PFSK-1 (cell line): ENCODE data around the gene INPP5D.

Source experiments
- FOXP2 ChIP-seq: optimal IDR thresholded peaks from 2 replicates; pipeline ENCODE3; 2011; ENCODE audit warnings: borderline replicate concordance, control low read depth, inconsistent platforms; ENCODE audit not compliant: insufficient read depth; ENCODE audit errors: extremely low read length, extremely low read depth
- POLR2AphosphoS5 ChIP-seq: IDR thresholded peaks from 2 replicates; pipeline ENCODE4 v1.6.1; 2012; ENCODE audit warnings: low read depth, mild to moderate bottlenecking, control low read depth, low read length, moderate library complexity
- SIN3A ChIP-seq: IDR thresholded peaks from 2 replicates; pipeline ENCODE4 v1.6.1; 2012; ENCODE audit warnings: mild to moderate bottlenecking, low read length, moderate library complexity, borderline replicate concordance; ENCODE audit not compliant: insufficient read depth
- TAF1 ChIP-seq: IDR thresholded peaks from 2 replicates; pipeline ENCODE4 v1.6.1; 2012; ENCODE audit warnings: low read length, control low read depth, borderline replicate concordance; ENCODE audit not compliant: insufficient read depth
- TF ChIP-seq, protein P1 (sequence below), 2 experiments: IDR thresholded peaks; 2 replicates each; pipeline versions ENCODE4 v1.6.1 to v1.8.0; 2011 to 2012; ENCODE audit warnings: low read depth in 2 of 2, low read length in 2 of 2, control low read depth in 1 of 2, inconsistent platforms in 1 of 2, mild to moderate bottlenecking in 1 of 2, moderate library complexity in 1 of 2; ENCODE audit not compliant: insufficient read depth in 1 of 2

The INPP5D gene

DNA sequence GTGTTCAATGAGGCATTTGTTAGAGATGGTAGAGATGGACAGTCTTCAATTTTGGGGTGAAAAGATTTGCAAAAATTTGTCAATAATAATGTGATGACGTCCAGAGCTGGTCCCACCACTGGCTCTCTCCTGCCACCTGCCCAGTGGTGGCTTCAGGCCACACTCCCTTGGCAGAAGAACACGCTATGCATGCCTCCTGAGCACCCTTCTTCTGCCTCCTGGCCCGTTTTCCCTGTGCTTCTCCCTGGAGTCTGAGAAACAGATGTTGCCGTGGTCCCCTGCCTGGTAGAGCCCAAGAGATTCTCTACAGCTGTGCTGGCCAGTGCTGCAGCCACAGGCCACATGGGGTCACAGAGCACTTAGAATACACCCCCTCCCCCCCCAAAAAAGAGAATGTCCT, 33.6 kb downstream of the INPP5D start:
- TF ChIP-seq POLR2AphosphoS5, result no peak

DNA sequence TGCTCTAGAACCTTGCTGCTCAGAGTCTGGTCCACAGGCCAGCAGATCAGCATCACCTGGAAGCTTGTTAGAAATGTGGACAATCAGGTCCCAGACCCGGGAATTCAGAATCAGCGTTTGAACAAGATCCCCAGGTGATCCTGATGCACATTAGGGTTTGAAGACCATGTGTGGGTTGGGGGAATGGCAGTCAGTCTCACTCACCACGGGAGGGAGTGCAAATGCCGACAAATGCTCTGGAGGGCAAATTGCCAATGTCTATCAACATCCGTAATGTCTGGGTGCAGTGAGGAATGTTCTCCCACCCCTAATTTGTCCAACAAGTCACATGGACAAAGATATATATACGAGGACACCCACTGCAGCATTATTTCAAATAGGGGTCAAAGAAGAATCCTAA, 34.5 kb downstream of the INPP5D start:
- TF ChIP-seq SIN3A (no peak), FOXP2 (no peak), POLR2AphosphoS5 (no peak), TAF1 (no peak)
- TF ChIP-seq, protein P1, sequence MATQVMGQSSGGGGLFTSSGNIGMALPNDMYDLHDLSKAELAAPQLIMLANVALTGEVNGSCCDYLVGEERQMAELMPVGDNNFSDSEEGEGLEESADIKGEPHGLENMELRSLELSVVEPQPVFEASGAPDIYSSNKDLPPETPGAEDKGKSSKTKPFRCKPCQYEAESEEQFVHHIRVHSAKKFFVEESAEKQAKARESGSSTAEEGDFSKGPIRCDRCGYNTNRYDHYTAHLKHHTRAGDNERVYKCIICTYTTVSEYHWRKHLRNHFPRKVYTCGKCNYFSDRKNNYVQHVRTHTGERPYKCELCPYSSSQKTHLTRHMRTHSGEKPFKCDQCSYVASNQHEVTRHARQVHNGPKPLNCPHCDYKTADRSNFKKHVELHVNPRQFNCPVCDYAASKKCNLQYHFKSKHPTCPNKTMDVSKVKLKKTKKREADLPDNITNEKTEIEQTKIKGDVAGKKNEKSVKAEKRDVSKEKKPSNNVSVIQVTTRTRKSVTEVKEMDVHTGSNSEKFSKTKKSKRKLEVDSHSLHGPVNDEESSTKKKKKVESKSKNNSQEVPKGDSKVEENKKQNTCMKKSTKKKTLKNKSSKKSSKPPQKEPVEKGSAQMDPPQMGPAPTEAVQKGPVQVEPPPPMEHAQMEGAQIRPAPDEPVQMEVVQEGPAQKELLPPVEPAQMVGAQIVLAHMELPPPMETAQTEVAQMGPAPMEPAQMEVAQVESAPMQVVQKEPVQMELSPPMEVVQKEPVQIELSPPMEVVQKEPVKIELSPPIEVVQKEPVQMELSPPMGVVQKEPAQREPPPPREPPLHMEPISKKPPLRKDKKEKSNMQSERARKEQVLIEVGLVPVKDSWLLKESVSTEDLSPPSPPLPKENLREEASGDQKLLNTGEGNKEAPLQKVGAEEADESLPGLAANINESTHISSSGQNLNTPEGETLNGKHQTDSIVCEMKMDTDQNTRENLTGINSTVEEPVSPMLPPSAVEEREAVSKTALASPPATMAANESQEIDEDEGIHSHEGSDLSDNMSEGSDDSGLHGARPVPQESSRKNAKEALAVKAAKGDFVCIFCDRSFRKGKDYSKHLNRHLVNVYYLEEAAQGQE (IDR thresholded peaks at IDR 0.05; ENCODE audit: insufficient read depth in 1 of 2, low read depth in 2 of 2, low read length in 2 of 2), result no peak

DNA sequence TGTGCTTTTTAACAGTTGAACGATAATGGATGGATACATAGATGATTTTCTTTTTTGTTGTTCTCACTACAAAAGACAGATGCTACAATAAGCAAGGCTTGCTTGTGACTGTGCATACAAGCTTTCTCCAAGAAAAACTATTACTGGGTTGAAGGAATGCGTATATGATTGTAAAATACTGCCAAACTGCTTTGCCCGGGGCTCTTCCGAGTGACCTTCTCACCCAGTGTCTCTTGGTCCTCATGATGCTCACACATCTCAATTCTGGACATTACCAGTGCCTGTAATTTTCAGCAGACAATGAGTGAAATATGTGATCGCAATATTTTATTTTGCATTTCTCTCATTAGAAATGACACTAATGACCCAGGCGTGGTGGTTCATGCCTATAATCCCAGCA, 35.9 kb downstream of the INPP5D start:
- no peak for TF ChIP-seq TAF1
- no peak for TF ChIP-seq POLR2AphosphoS5
- TF ChIP-seq, protein P1 (IDR thresholded peaks at IDR 0.05; ENCODE audit: insufficient read depth in 1 of 2, low read depth in 2 of 2, low read length in 2 of 2), result no peak
- TF ChIP-seq FOXP2, result no peak
- TF ChIP-seq SIN3A, result no peak

DNA sequence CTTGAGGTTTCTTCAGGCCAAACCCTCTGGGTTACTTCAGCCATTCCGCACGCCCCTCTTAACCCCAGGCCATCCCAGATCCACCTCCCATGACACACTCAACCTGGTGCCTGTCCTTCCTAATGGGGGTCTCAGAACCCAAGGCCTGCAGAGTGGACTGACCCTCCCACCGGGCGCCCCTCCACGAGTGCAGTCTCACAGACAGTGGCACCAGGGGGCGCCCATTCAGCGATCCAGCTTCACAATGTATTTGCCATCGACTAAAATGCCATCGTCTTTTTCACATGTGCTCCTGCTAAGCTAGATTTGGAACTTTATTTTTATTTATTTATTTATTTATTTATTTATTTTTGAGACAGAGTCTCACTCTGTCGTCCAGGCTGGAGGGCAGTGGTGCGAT, 38.5 kb downstream of the INPP5D start:
- TF ChIP-seq TAF1 (no peak), FOXP2 (no peak), POLR2AphosphoS5 (no peak), SIN3A (no peak)
- TF ChIP-seq, protein P1 (IDR thresholded peaks at IDR 0.05; ENCODE audit: insufficient read depth in 1 of 2, low read depth in 2 of 2, low read length in 2 of 2), result no peak

DNA sequence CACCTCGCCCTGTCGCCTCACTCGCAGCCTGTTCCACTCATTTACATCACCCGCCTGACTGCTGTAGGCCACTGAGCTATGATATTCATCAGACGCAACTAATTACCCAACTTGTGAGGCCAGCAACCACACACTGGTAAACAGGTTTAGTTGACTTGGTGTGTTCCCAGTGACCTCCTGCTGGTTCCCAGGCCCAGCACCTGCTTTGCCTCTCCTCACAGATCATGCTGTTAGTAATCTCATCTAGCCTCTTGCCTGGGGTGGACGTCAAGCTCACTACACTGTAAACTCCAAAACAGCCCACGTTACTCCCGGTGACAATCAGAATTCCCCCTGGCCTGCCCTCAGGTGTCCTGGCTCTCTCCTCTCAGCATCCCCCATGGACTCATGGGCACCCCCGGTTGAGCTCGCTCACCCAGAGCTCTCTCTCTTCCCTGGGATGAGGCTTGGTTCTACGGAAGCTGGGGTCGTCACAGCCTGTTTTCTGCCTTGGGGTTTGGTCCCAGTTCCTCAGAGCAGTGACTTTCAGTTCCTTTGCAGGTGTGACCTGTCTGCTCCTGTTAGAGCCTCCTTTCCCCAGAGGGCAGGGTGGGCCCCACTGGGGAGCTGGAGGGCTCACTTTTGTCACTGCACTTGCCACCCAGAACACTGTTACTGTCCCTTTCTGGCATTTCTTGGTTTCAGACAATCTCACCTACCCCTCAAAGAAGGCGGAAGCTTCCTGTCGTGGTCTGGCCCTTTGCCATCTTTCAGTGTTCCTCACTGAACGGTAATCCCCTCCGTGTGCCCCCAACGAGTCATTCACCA, 40.3 kb downstream of the INPP5D start:
- TF ChIP-seq POLR2AphosphoS5 (no peak), FOXP2 (no peak), TAF1 (no peak), SIN3A (no peak)
- TF ChIP-seq, protein P1 (IDR thresholded peaks at IDR 0.05; ENCODE audit: insufficient read depth in 1 of 2, low read depth in 2 of 2, low read length in 2 of 2), result no peak
